ENCODE results near the gene ABCD2. TPM values are rescaled to one million over a fixed set of nuclear protein-coding genes. Genes with fewer than 3 reads are reported as not detected.

Gene ABCD2
- total RNA-seq, 1 donor from 2014 or later: 4.2 TPM

DNA sequence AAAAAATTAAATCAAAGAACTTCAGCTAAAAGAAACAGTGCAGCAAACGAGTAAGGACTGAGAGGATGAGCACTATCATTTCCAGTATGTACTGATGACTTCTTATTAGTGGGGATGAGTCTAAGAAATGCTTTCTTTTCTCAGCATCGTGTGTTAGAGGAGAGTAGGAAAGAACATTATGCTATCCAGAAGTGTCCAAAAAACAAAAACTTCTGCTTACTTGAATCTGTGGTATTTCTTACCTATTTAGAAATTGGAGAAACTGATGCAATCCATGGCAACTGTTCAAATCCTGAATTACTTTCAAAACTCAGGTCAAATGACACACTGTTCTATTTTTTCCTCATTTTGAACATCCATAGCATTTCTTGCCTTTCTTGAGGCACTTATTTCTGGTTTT lies 23.7 kb downstream of the ABCD2 start:
- Mint-ChIP-seq H3K9me3 (ENCODE audit: unreplicated experiment) (no peaks in the 10 kb centered on the region), H3K27ac (ENCODE audit: unreplicated experiment) (no peak overlapping the region), H3K27me3 (ENCODE audit: unreplicated experiment) (no peaks in the 10 kb centered on the region), H3K36me3 (ENCODE audit: unreplicated experiment) (no peaks in the 10 kb centered on the region), H3K4me1 (ENCODE audit: low read depth, unreplicated experiment) (no peaks in the 10 kb centered on the region), H3K4me3 (ENCODE audit: unreplicated experiment) (no peak overlapping the region)
- DNase-seq: no peak
- TF ChIP-seq, protein P1, sequence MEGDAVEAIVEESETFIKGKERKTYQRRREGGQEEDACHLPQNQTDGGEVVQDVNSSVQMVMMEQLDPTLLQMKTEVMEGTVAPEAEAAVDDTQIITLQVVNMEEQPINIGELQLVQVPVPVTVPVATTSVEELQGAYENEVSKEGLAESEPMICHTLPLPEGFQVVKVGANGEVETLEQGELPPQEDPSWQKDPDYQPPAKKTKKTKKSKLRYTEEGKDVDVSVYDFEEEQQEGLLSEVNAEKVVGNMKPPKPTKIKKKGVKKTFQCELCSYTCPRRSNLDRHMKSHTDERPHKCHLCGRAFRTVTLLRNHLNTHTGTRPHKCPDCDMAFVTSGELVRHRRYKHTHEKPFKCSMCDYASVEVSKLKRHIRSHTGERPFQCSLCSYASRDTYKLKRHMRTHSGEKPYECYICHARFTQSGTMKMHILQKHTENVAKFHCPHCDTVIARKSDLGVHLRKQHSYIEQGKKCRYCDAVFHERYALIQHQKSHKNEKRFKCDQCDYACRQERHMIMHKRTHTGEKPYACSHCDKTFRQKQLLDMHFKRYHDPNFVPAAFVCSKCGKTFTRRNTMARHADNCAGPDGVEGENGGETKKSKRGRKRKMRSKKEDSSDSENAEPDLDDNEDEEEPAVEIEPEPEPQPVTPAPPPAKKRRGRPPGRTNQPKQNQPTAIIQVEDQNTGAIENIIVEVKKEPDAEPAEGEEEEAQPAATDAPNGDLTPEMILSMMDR (IDR thresholded peaks at IDR 0.05; ENCODE audit: partially characterized antibody, unreplicated experiment): no peak

- Mint-ChIP-seq H3K4me3 (ENCODE audit: unreplicated experiment) (no peak overlapping the region), H3K27me3 (ENCODE audit: unreplicated experiment) (no peaks in the 10 kb centered on the region), H3K27ac (ENCODE audit: unreplicated experiment) (no peak overlapping the region), H3K9me3 (ENCODE audit: unreplicated experiment) (no peaks in the 10 kb centered on the region), H3K36me3 (ENCODE audit: unreplicated experiment) (no peaks in the 10 kb centered on the region), H3K4me1 (ENCODE audit: low read depth, unreplicated experiment) (peaks cover 1% of the 10 kb centered on the region)
- TF ChIP-seq, protein P1 (IDR thresholded peaks at IDR 0.05; ENCODE audit: partially characterized antibody, unreplicated experiment): no peak
- no peak for DNase-seq
Measured at GRCh38 chr12:39592295-39592694, 27.3 kb downstream of the ABCD2 start.

DNA sequence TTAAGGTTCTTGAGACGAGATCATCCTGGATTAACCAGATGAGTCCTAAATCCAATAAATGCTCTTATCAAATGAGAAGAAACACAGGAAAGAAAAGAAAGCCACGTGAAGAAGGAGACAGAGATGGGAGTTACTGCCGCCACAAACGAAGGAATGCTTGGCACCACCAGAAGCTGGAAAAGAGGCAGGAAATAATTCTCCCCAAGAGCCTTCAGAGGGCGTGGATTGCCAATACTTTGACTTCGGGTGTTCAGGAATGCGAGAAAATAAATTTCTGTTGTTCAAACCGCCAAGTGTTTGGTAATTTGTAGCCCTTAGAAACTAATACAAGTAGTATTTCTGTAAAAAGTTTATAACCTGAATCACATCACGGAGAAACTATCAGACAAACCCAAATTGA lies 31.3 kb downstream of the ABCD2 start:
- Mint-ChIP-seq H3K27me3 (ENCODE audit: unreplicated experiment) (no peaks in the 10 kb centered on the region), H3K4me1 (ENCODE audit: low read depth, unreplicated experiment) (peaks cover 4% of the 10 kb centered on the region), H3K36me3 (ENCODE audit: unreplicated experiment) (no peaks in the 10 kb centered on the region), H3K9me3 (ENCODE audit: unreplicated experiment) (no peaks in the 10 kb centered on the region), H3K4me3 (ENCODE audit: unreplicated experiment) (no peak overlapping the region), H3K27ac (ENCODE audit: unreplicated experiment) (no peak overlapping the region)
- DNase-seq: no peak
- TF ChIP-seq, protein P1 (IDR thresholded peaks at IDR 0.05; ENCODE audit: partially characterized antibody, unreplicated experiment): no peak

- no peak for DNase-seq
- no peaks in the 10 kb centered on the region for H3K36me3 Mint-ChIP-seq (ENCODE audit: unreplicated experiment)
- H3K4me3 Mint-ChIP-seq (ENCODE audit: unreplicated experiment): no peak overlapping the region
- no peaks in the 10 kb centered on the region for H3K9me3 Mint-ChIP-seq (ENCODE audit: unreplicated experiment)
- H3K27me3 Mint-ChIP-seq (ENCODE audit: unreplicated experiment): no peaks in the 10 kb centered on the region
- no peak overlapping the region for H3K27ac Mint-ChIP-seq (ENCODE audit: unreplicated experiment)
- H3K4me1 Mint-ChIP-seq (ENCODE audit: low read depth, unreplicated experiment): peaks cover 4% of the 10 kb centered on the region
- TF ChIP-seq, protein P1 (IDR thresholded peaks at IDR 0.05; ENCODE audit: partially characterized antibody, unreplicated experiment): no peak
Measured at GRCh38 chr12:39587225-39587624, 32.4 kb downstream of the ABCD2 start.

GRCh38 chr12:39586816-39587215 lies 32.8 kb downstream of the ABCD2 start:
- DNase-seq: no peak
- H3K27me3 Mint-ChIP-seq (ENCODE audit: unreplicated experiment): no peaks in the 10 kb centered on the region
- no peaks in the 10 kb centered on the region for H3K9me3 Mint-ChIP-seq (ENCODE audit: unreplicated experiment)
- H3K27ac Mint-ChIP-seq (ENCODE audit: unreplicated experiment): no peak overlapping the region
- no peaks in the 10 kb centered on the region for H3K36me3 Mint-ChIP-seq (ENCODE audit: unreplicated experiment)
- TF ChIP-seq, protein P1 (IDR thresholded peaks at IDR 0.05; ENCODE audit: partially characterized antibody, unreplicated experiment): no peak
- H3K4me1 Mint-ChIP-seq (ENCODE audit: low read depth, unreplicated experiment): peaks cover 4% of the 10 kb centered on the region
- H3K4me3 Mint-ChIP-seq (ENCODE audit: unreplicated experiment): no peak overlapping the region

All from glutamatergic neuron (in vitro differentiated cells).